ENCODE measurements around the gene CRB1. TPM values are rescaled to one million over a fixed set of nuclear protein-coding genes. Genes with fewer than 3 reads are reported as not detected.

Gene CRB1
- total RNA-seq, 1 donor from 2014 or later: 0.70 TPM

- DNase-seq (ENCODE audit: low read depth): no peak
Observed at GRCh38 chr1:197342669-197343068, 74.6 kb downstream of the CRB1 start.

GRCh38 chr1:197343663-197344273 lies 75.7 kb downstream of the CRB1 start:
- DNase-seq (ENCODE audit: low read depth): peak; percentile 72

- DNase-seq (ENCODE audit: low read depth): no peak
Observed at GRCh38 chr1:197351821-197352440, 83.9 kb downstream of the CRB1 start.

GRCh38 chr1:197355248-197355995 lies 87.4 kb downstream of the CRB1 start:
- no peak for DNase-seq (ENCODE audit: low read depth)

GRCh38 chr1:197356723-197357533 lies 88.9 kb downstream of the CRB1 start:
- peak; percentile 68 for DNase-seq (ENCODE audit: low read depth)

GRCh38 chr1:197358959-197359358 lies 90.9 kb downstream of the CRB1 start:
- no peak for DNase-seq (ENCODE audit: low read depth)

GRCh38 chr1:197360068-197360467 lies 92.0 kb downstream of the CRB1 start:
- DNase-seq (ENCODE audit: low read depth): no peak

GRCh38 chr1:197362871-197363270 lies 94.8 kb downstream of the CRB1 start:
- DNase-seq (ENCODE audit: low read depth): no peak

GRCh38 chr1:197363855-197364254 lies 95.8 kb downstream of the CRB1 start:
- no peak for DNase-seq (ENCODE audit: low read depth)

- DNase-seq (ENCODE audit: low read depth): no peak
Observed at GRCh38 chr1:197366996-197367395, 98.9 kb downstream of the CRB1 start.

GRCh38 chr1:197367627-197368026 lies 99.6 kb downstream of the CRB1 start:
- DNase-seq (ENCODE audit: low read depth): no peak

GRCh38 chr1:197374428-197374827 lies 106.4 kb downstream of the CRB1 start:
- no peak for DNase-seq (ENCODE audit: low read depth)

- no peak for DNase-seq (ENCODE audit: low read depth)
Observed at GRCh38 chr1:197384471-197384870, 116.4 kb downstream of the CRB1 start.

- no peak for DNase-seq (ENCODE audit: low read depth)
Observed at GRCh38 chr1:197388801-197389200, 120.7 kb downstream of the CRB1 start.

GRCh38 chr1:197390856-197391255 lies 122.8 kb downstream of the CRB1 start:
- DNase-seq (ENCODE audit: low read depth): no peak

GRCh38 chr1:197391303-197392226 lies 123.5 kb downstream of the CRB1 start:
- DNase-seq (ENCODE audit: low read depth): no peak

- DNase-seq (ENCODE audit: low read depth): no peak
Observed at GRCh38 chr1:197392541-197392940, 124.5 kb downstream of the CRB1 start.

GRCh38 chr1:197393105-197393504 lies 125.1 kb downstream of the CRB1 start:
- no peak for DNase-seq (ENCODE audit: low read depth)

GRCh38 chr1:197393772-197394171 lies 125.7 kb downstream of the CRB1 start:
- no peak for DNase-seq (ENCODE audit: low read depth)

- no peak for DNase-seq (ENCODE audit: low read depth)
Observed at GRCh38 chr1:197394831-197395608, 127.0 kb downstream of the CRB1 start.

Measured in myocyte (in vitro differentiated cells).